T-cell (primary cell): ENCODE results near the gene WT1. TPM values are rescaled to one million over a fixed set of nuclear protein-coding genes. Genes with fewer than 3 reads are reported as not detected.

Experiments
- ATAC-seq, 4 experiments: fragments of 200-7000 bp in 3 of 4; fragments of 150-1000 bp in 1 of 4; cut with Tn5 transposase; replicated peaks in 1 of 4; 1 replicate in 3 of 4; 2 replicates in 1 of 4; pipeline ENCODE4 v1.10.0; 2021; ENCODE audit warnings: moderate library complexity in 3 of 4, mild to moderate bottlenecking in 2 of 4, moderate number of reproducible peaks in 1 of 4
- CTCF ChIA-PET, 2 donors: fragments of 300-600 bp; sonication (Branson Sonifier 250); formaldehyde crosslinking; loops; one replicate each; lab custom pipeline; 2022; ENCODE audit warnings: antibody characterized with exemption in 2 of 2; lab: Charles Lee
- POLR2A ChIA-PET, 2 donors: fragments of 300-600 bp; sonication (Branson Sonifier 250); formaldehyde crosslinking; loops; one replicate each; lab custom pipeline; 2022; ENCODE audit warnings: antibody characterized with exemption in 2 of 2; lab: Charles Lee
- DNase-seq, 35 experiments: peaks; one replicate each; pipeline versions ENCODE4 v3.0.0 to v3.0.0-alpha.2; 2013 to 2023
- H3K27ac ChIP-seq: one replicate; pipeline ENCODE4 v1.5.1; 2013; ENCODE audit warnings: low read length
- H3K27me3 ChIP-seq, 2 experiments: replicated peaks in 1 of 2; 1 replicate in 1 of 2; 2 replicates in 1 of 2; pipeline versions ENCODE4 v1.6.1 to v1.7.0; 2013; ENCODE audit warnings: low read length in 1 of 2, mixed read lengths in 1 of 2; ENCODE audit not compliant: control insufficient read depth in 2 of 2, insufficient read depth in 2 of 2; ENCODE audit errors: extremely low read depth in 1 of 2
- H3K36me3 ChIP-seq, 2 donors: 1 replicate in 1 of 2; 2 replicates in 1 of 2; pipeline versions ENCODE4 v1.6.1 to v1.7.0; 2013; ENCODE audit warnings: low read length in 1 of 2; ENCODE audit not compliant: control insufficient read depth in 2 of 2, insufficient read depth in 1 of 2; ENCODE audit errors: extremely low read depth in 1 of 2
- H3K4me1 ChIP-seq, 2 experiments: 1 replicate in 1 of 2; 2 replicates in 1 of 2; pipeline versions ENCODE4 v1.6.1 to v1.7.0; 2013; ENCODE audit warnings: low read length in 2 of 2, mixed read lengths in 1 of 2; ENCODE audit not compliant: insufficient read depth in 2 of 2, control insufficient read depth in 1 of 2; ENCODE audit errors: extremely low read depth in 1 of 2
- H3K4me3 ChIP-seq, 2 donors: 1 replicate in 1 of 2; 2 replicates in 1 of 2; pipeline versions ENCODE4 v1.5.1 to v1.7.0; 2013; ENCODE audit warnings: mild to moderate bottlenecking in 2 of 2, low read length in 1 of 2, moderate library complexity in 1 of 2; ENCODE audit not compliant: control insufficient read depth in 1 of 2; ENCODE audit errors: extremely low read depth in 1 of 2
- H3K9me3 ChIP-seq: 2 replicates; pipeline ENCODE4 v1.7.0; 2013
- H3K27ac Mint-ChIP-seq, 2 donors: one replicate each; pipeline ENCODE4 v1.8.0; 2020 to 2021; ENCODE audit warnings: mild to moderate bottlenecking in 2 of 2, mixed read lengths in 2 of 2
- H3K27me3 Mint-ChIP-seq, 2 donors: one replicate each; pipeline ENCODE4 v1.8.0; 2021 to 2022; ENCODE audit warnings: mixed read lengths in 2 of 2
- H3K36me3 Mint-ChIP-seq: one replicate; pipeline ENCODE4 v1.8.0; 2021; ENCODE audit warnings: mixed read lengths
- H3K4me1 Mint-ChIP-seq, 3 donors: one replicate each; pipeline ENCODE4 v1.8.0; 2020 to 2022; ENCODE audit warnings: mixed read lengths in 3 of 3, mild to moderate bottlenecking in 1 of 3
- H3K4me3 Mint-ChIP-seq, 3 donors: one replicate each; pipeline ENCODE4 v1.8.0; 2020 to 2022; ENCODE audit warnings: mild to moderate bottlenecking in 3 of 3, mixed read lengths in 3 of 3, moderate library complexity in 3 of 3
- H3K9me3 Mint-ChIP-seq, 3 donors: one replicate each; pipeline ENCODE4 v1.8.0; 2020 to 2022; ENCODE audit warnings: mixed read lengths in 3 of 3
- WGBS: methylation state at CpG from one replicate; pipeline ENCODE4 v1.1.5; 2013; ENCODE audit warnings: missing lambda C conversion rate; ENCODE audit not compliant: insufficient coverage; 5-methylcytosine and 5-hydroxymethylcytosine counted together
- total RNA-seq, 35 experiments: library from RNA in 6 of 35; stranded (reverse) in 6 of 35; fragments of 120-200 nt in 1 of 35; gene quantifications; one replicate each; pipeline versions ENCODE4 v1.2.1 to v1.2.4 and lab custom pipeline; 2013 to 2026

WT1 gene
- total RNA-seq, 5 donors from 2014 or later (not counting 1 experiment from before 2014, with no cell fraction given) = not detected

DNA sequence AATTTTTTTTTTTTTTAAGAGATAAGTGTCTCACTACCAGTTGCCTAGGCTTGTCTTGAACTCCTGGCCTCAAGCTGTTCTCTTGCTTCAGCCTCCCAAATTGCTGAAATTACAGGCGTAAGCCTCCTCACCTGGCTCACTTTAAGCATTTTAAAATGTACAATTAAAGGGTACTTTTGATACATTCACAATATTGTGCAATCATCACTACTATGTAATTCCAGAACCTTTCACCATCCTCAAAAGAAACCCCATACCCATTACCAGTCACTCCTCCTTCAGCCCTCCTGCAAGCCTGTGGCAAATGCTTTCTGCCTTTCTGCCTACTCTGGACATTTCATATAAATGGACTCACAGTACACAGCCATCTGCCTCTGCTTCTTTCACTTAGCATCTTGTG lies 34.5 kb upstream of the WT1 start:
- H3K27me3 ChIP-seq = peaks cover 0 to 8% of the 10 kb centered on the region in 2 experiments
- ChIA-PET CTCF (interaction anchor here in 1 of 2 donors (0.7 kb wide), 1 partner anchor 9 kb away, joined by 4 read pairs; no protein-coding TSS in a partner anchor), POLR2A (interaction anchor here in 1 of 2 donors (0.6 kb wide), 1 partner anchor 1590 kb away, joined by 8 read pairs; no protein-coding TSS in a partner anchor)
- H3K27ac ChIP-seq = no peak overlapping the region
- H3K9me3 Mint-ChIP-seq = no peaks in the 10 kb centered on the region
- H3K36me3 ChIP-seq = no peaks in the 10 kb centered on the region
- no CpG with 5 or more reads among the region's 1 CpG for WGBS
- ATAC-seq = no peak
- no peak overlapping the region for H3K27ac Mint-ChIP-seq
- peaks cover 10 to 15% of the 10 kb centered on the region in 2 donors for H3K27me3 Mint-ChIP-seq
- H3K4me1 Mint-ChIP-seq = no peaks in the 10 kb centered on the region
- no peak overlapping the region for H3K4me3 Mint-ChIP-seq
- H3K36me3 Mint-ChIP-seq = no peaks in the 10 kb centered on the region
- DNase-seq = no peak
- no peaks in the 10 kb centered on the region for H3K9me3 ChIP-seq
- H3K4me3 ChIP-seq = no peak overlapping the region
- H3K4me1 ChIP-seq = no peaks in the 10 kb centered on the region

GRCh38 chr11:32466279-32466915 lies 31.1 kb upstream of the WT1 start:
- ChIA-PET CTCF (no interaction called here), POLR2A (no interaction called here)
- Histone ChIP-seq H3K9me3 (no peaks in the 10 kb centered on the region), H3K27me3 (peaks cover 0 to 8% of the 10 kb centered on the region in 2 experiments), H3K27ac (no peak overlapping the region), H3K36me3 (no peaks in the 10 kb centered on the region), H3K4me1 (no peaks in the 10 kb centered on the region), H3K4me3 (no peak overlapping the region)
- Mint-ChIP-seq H3K4me3 (no peak overlapping the region), H3K36me3 (no peaks in the 10 kb centered on the region), H3K27ac (no peak overlapping the region), H3K9me3 (no peaks in the 10 kb centered on the region), H3K27me3 (peaks cover 10 to 15% of the 10 kb centered on the region in 2 donors), H3K4me1 (no peaks in the 10 kb centered on the region)
- DNase-seq (no peak), ATAC-seq (no peak)
- no CpG with 5 or more reads among the region's 5 CpGs for WGBS

DNA sequence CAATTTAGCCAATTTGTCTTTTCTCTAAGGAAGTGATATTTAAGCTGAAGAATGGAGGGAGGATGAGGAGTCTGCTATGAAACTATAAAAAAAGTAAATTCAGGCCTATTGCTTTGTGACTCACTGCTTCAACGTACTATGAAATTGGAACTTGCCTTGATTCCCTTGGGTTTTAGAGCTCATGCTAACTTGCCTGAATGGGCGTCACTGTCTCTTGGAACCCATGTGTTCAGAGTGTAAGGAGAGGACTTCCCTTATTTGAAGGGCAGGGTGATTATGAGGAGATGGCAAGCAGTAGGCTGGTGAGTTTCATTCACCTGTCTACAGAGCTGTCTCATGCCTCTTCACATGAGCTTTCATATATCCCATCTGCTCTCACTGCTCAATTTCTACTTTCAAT lies 28.7 kb upstream of the WT1 start:
- no peak for ATAC-seq
- no peaks in the 10 kb centered on the region for H3K4me1 ChIP-seq
- Mint-ChIP-seq H3K36me3 (no peaks in the 10 kb centered on the region), H3K4me1 (no peaks in the 10 kb centered on the region), H3K27ac (no peak overlapping the region), H3K4me3 (no peak overlapping the region), H3K27me3 (peaks cover 7 to 12% of the 10 kb centered on the region in 2 donors), H3K9me3 (no peaks in the 10 kb centered on the region)
- H3K4me3 ChIP-seq = no peak overlapping the region
- DNase-seq = no peak
- H3K36me3 ChIP-seq = no peaks in the 10 kb centered on the region
- peaks cover 0 to 2% of the 10 kb centered on the region in 2 experiments for H3K27me3 ChIP-seq
- H3K27ac ChIP-seq = no peak overlapping the region
- CTCF ChIA-PET = no interaction called here
- H3K9me3 ChIP-seq = no peaks in the 10 kb centered on the region
- no CpG with 5 or more reads among the region's 2 CpGs for WGBS
- POLR2A ChIA-PET = no interaction called here

GRCh38 chr11:32462011-32462690 lies 26.8 kb upstream of the WT1 start:
- ChIA-PET POLR2A (no interaction called here), CTCF (no interaction called here)
- Mint-ChIP-seq H3K4me1 (no peaks in the 10 kb centered on the region), H3K27me3 (peaks cover 7 to 12% of the 10 kb centered on the region in 2 donors), H3K27ac (no peak overlapping the region), H3K36me3 (no peaks in the 10 kb centered on the region), H3K9me3 (no peaks in the 10 kb centered on the region), H3K4me3 (no peak overlapping the region)
- 93% methylated on average over 3 of the region's 9 CpGs for WGBS
- H3K4me3 ChIP-seq = no peak overlapping the region
- H3K9me3 ChIP-seq = no peaks in the 10 kb centered on the region
- no peaks in the 10 kb centered on the region for H3K36me3 ChIP-seq
- H3K4me1 ChIP-seq = no peaks in the 10 kb centered on the region
- no peak overlapping the region for H3K27ac ChIP-seq
- no peak for ATAC-seq
- H3K27me3 ChIP-seq = peaks cover 0 to 2% of the 10 kb centered on the region in 2 experiments
- DNase-seq = no peak

DNA sequence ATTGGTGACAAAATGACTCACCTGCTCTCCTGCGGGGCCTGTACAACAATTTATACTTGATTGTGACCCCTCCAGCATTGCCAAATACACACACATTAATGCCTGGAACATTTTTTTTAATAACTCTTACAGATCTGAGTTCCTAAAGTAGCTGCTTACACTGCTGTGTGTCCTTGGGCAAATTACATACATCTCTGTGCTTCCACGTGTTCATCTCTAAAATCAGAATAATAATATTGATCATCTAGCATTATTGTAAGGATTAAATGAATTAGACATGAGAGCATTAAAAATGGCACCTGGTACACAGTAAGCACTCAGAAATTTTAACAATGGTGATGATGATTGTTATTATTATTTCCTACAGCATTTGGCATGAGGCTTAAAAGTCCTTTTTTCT lies 21.5 kb upstream of the WT1 start:
- POLR2A ChIA-PET = no interaction called here
- Histone ChIP-seq H3K4me3 (no peak overlapping the region), H3K9me3 (no peaks in the 10 kb centered on the region), H3K4me1 (no peaks in the 10 kb centered on the region), H3K27me3 (peaks cover 0 to 6% of the 10 kb centered on the region in 2 experiments), H3K36me3 (no peaks in the 10 kb centered on the region), H3K27ac (no peak overlapping the region)
- CTCF ChIA-PET = no interaction called here
- no peak for DNase-seq
- 100% methylated on average over 1 of the region's 2 CpGs for WGBS
- Mint-ChIP-seq H3K4me1 (no peaks in the 10 kb centered on the region), H3K27me3 (peaks cover 0 to 2% of the 10 kb centered on the region in 2 donors), H3K36me3 (no peaks in the 10 kb centered on the region), H3K9me3 (no peaks in the 10 kb centered on the region), H3K4me3 (no peak overlapping the region), H3K27ac (no peak overlapping the region)
- no peak for ATAC-seq

- CTCF ChIA-PET = no interaction called here
- Histone ChIP-seq H3K36me3 (no peaks in the 10 kb centered on the region), H3K4me1 (no peaks in the 10 kb centered on the region), H3K27ac (no peak overlapping the region), H3K9me3 (no peaks in the 10 kb centered on the region), H3K4me3 (no peak overlapping the region), H3K27me3 (peaks cover 0 to 10% of the 10 kb centered on the region in 2 experiments)
- DNase-seq (no peak), ATAC-seq (no peak)
- POLR2A ChIA-PET = no interaction called here
- Mint-ChIP-seq H3K4me1 (no peaks in the 10 kb centered on the region), H3K27me3 (peaks cover 4 to 8% of the 10 kb centered on the region in 2 donors), H3K36me3 (no peaks in the 10 kb centered on the region), H3K9me3 (no peaks in the 10 kb centered on the region), H3K27ac (no peak overlapping the region), H3K4me3 (no peak overlapping the region)
- 53% methylated on average over 2 of the region's 2 CpGs for WGBS
Observed at GRCh38 chr11:32454993-32455392, 19.7 kb upstream of the WT1 start.
